ENCODE data around the gene KRT13.

KRT13 gene

GRCh38 chr17:41494524-41494923 is 10.9 kb downstream of the KRT13 start:
- DNase-seq (ENCODE audit: low read depth in 2 of 2) = no peak

GRCh38 chr17:41492771-41493170 is 12.6 kb downstream of the KRT13 start:
- DNase-seq (ENCODE audit: low read depth in 2 of 2) = no peak

GRCh38 chr17:41492351-41492750 is 13.1 kb downstream of the KRT13 start:
- DNase-seq (ENCODE audit: low read depth in 2 of 2) = no peak

GRCh38 chr17:41491476-41491875 is 13.9 kb downstream of the KRT13 start:
- no peak for DNase-seq (ENCODE audit: low read depth in 2 of 2)

GRCh38 chr17:41490000-41490990 is 15.1 kb downstream of the KRT13 start:
- no peak for DNase-seq (ENCODE audit: low read depth in 2 of 2)

- DNase-seq (ENCODE audit: low read depth in 2 of 2) = no peak
Measured at GRCh38 chr17:41489531-41489930, 15.9 kb downstream of the KRT13 start, which contains the start of gene KRT36. Gene KRT36, minus strand, starts transcription at chr17:41489910. Its CDS starts 46 bp downstream, at chr17:41489864.

GRCh38 chr17:41486809-41487530 is 18.4 kb downstream of the KRT13 start:
- no peak for DNase-seq (ENCODE audit: low read depth in 2 of 2)

GRCh38 chr17:41486316-41486715 is 19.1 kb downstream of the KRT13 start:
- no peak for DNase-seq (ENCODE audit: low read depth in 2 of 2)

- no peak for DNase-seq (ENCODE audit: low read depth in 2 of 2)
Measured at GRCh38 chr17:41484920-41485904, 20.2 kb downstream of the KRT13 start.

- no peak for DNase-seq (ENCODE audit: low read depth in 2 of 2)
Measured at GRCh38 chr17:41483991-41484826, 21.2 kb downstream of the KRT13 start.

- DNase-seq (ENCODE audit: low read depth in 2 of 2) = no peak
Measured at GRCh38 chr17:41483531-41483930, 21.9 kb downstream of the KRT13 start.

GRCh38 chr17:41481036-41481435 is 24.4 kb downstream of the KRT13 start, which contains the start of gene KRT35:
Gene KRT35, minus strand, starts transcription at chr17:41481151. Its CDS starts 54 bp downstream, at chr17:41481097.
- no peak for DNase-seq (ENCODE audit: low read depth in 2 of 2)

GRCh38 chr17:41480581-41480980 is 24.8 kb downstream of the KRT13 start:
- no peak for DNase-seq (ENCODE audit: low read depth in 2 of 2)

GRCh38 chr17:41480136-41480535 is 25.3 kb downstream of the KRT13 start:
- no peak for DNase-seq (ENCODE audit: low read depth in 2 of 2)

- no peak for DNase-seq (ENCODE audit: low read depth in 2 of 2)
Measured at GRCh38 chr17:41478237-41478636, 27.2 kb downstream of the KRT13 start.

- DNase-seq (ENCODE audit: low read depth in 2 of 2) = no peak
Measured at GRCh38 chr17:41476866-41477815, 28.3 kb downstream of the KRT13 start.

GRCh38 chr17:41475421-41475820 is 30.0 kb downstream of the KRT13 start:
- DNase-seq (ENCODE audit: low read depth in 2 of 2) = no peak

GRCh38 chr17:41474863-41475262 is 30.5 kb downstream of the KRT13 start:
- DNase-seq (ENCODE audit: low read depth in 2 of 2) = no peak

GRCh38 chr17:41468346-41468745 is 37.1 kb downstream of the KRT13 start:
- DNase-seq (ENCODE audit: low read depth in 2 of 2) = no peak

Measured in stimulated activated CD8-positive, alpha-beta memory T cell treated with anti-CD3 and anti-CD28 coated beads, Interleukin-15, amount 100 ng/mL, for 4 hours (primary cell).